Body of pancreas (tissue), 4 donors: ENCODE measurements around the gene RAB11FIP5. TPM values are rescaled to one million over a fixed set of nuclear protein-coding genes. Genes with fewer than 3 reads are reported as not detected.
A peak's percentile ranks its signal among the peaks of the same experiment; 100 is the strongest.

Experiments
- ATAC-seq: fragments of 150-250 bp; one replicate; pipeline ENCODE4 v1.9.1; 2016
- DNase-seq, 4 donors: peaks; one replicate each; pipeline ENCODE4 v3.0.0-alpha.2; 2019
- H3K27ac ChIP-seq, 4 donors: fragments of 200-600 bp; sonication (generic); 1 replicate in 3 of 4; 2 replicates in 1 of 4; pipeline versions ENCODE4 v1.5.1 to v1.6.1; 2016 to 2019; ENCODE audit warnings: mild to moderate bottlenecking in 1 of 4, mixed read lengths in 1 of 4, moderate library complexity in 1 of 4
- H3K27me3 ChIP-seq, 2 donors: fragments of 200-600 bp; sonication (generic); one replicate each; pipeline ENCODE4 v1.6.0; 2016; ENCODE audit warnings: mild to moderate bottlenecking in 1 of 2
- H3K36me3 ChIP-seq, 2 donors: fragments of 200-600 bp; sonication (generic); replicated peaks in 1 of 2; 2 replicates each; pipeline ENCODE4 v1.5.1; 2016; ENCODE audit warnings: low read depth in 2 of 2; ENCODE audit not compliant: insufficient read depth in 1 of 2
- H3K4me1 ChIP-seq: fragments of 200-600 bp; sonication (generic); one replicate; pipeline ENCODE4 v1.6.0; 2016
- H3K4me3 ChIP-seq, 2 donors: fragments of 200-600 bp; sonication (generic); 1 replicate in 1 of 2; 2 replicates in 1 of 2; pipeline ENCODE4 v1.5.1; 2016 to 2019
- H3K9me3 ChIP-seq, 3 donors: fragments of 200-600 bp; sonication (generic); 1 replicate in 2 of 3; 2 replicates in 1 of 3; pipeline ENCODE4 v1.5.1; 2016
- POLR2A ChIP-seq, 3 donors: fragments of 450-650 bp; IDR thresholded peaks; one replicate each; pipeline ENCODE4 v1.6.1; 2016; ENCODE audit warnings: antibody characterized with exemption in 3 of 3, mild to moderate bottlenecking in 2 of 3
- WGBS, 2 donors: methylation state at CpG; one replicate each; pipeline ENCODE4 v1.1.5; 2017; 5-methylcytosine and 5-hydroxymethylcytosine counted together
- intact Hi-C: fragments of 100-400 bp; cut with DNase I; formaldehyde crosslinking; loops from one replicate; pipeline ENCODE4 v1.15.1; 2023
- total RNA-seq, 2 donors: library from RNA; depleted of rRNA; stranded (reverse); fragments of >200 nt; gene quantifications; one replicate each; pipeline ENCODE4 v1.1.0, GENCODE V29; 2016
- TF ChIP-seq, protein P1 (sequence below), 7 experiments: fragments of 450-650 bp in 4 of 7; fragments of 200-600 bp in 3 of 7; sonication (generic) in 3 of 7; IDR thresholded peaks; one replicate each; pipeline ENCODE4 v1.5.1; 2016 to 2019; ENCODE audit warnings: antibody characterized with exemption in 7 of 7

Gene RAB11FIP5
- total RNA-seq, 2 donors from 2014 or later = 19.2 to 39.6 TPM

DNA sequence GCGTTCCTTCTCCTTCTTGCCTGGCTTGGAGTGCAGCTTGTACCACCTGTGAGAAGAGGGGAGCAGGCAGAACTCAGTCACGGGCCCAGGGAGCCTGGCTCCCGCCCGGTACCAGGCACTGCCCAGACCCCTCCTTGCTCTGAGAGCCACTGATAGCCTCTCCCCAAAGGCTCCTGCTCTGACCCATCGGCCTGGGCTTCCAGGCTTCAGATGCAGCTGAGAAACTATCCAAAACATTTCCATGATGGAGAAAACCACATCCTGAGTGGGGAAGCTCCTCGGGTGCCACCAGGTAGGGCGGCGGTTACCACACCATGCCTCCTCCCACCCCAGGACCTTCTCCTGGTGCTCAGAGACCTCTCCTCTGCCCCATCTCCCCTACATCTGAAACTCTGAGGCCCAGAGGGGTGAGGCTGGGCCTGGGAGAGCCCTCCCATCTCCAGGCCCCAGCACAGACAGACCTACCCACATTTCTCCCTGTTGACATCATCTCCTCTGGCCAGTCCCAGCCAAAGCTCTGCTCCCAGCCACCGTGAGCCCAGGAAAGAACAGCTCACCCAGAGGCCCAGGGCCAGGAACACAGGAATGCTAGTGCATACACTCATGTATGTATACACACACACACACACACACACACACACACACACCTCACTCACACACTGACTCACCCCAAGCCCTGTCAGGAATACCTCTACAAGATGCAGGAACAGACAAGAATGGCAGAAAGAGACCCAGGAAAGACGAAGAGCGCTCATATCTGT, 23.3 kb downstream of the RAB11FIP5 start:
- WGBS, 2 donors = 82 to 90% methylated on average over 4 to 11 of the region's 11 CpGs
- peak; percentile 72 for ATAC-seq
- no peaks in the 10 kb centered on the region for H3K9me3 ChIP-seq
- intact Hi-C loops = loop anchor here (5.0 kb wide), 1 partner anchor 68 kb away; no protein-coding TSS in a partner anchor
- no peaks in the 10 kb centered on the region for H3K27me3 ChIP-seq
- DNase-seq = peak; percentile 38 to 70 (median 56)
- TF ChIP-seq, protein P1, sequence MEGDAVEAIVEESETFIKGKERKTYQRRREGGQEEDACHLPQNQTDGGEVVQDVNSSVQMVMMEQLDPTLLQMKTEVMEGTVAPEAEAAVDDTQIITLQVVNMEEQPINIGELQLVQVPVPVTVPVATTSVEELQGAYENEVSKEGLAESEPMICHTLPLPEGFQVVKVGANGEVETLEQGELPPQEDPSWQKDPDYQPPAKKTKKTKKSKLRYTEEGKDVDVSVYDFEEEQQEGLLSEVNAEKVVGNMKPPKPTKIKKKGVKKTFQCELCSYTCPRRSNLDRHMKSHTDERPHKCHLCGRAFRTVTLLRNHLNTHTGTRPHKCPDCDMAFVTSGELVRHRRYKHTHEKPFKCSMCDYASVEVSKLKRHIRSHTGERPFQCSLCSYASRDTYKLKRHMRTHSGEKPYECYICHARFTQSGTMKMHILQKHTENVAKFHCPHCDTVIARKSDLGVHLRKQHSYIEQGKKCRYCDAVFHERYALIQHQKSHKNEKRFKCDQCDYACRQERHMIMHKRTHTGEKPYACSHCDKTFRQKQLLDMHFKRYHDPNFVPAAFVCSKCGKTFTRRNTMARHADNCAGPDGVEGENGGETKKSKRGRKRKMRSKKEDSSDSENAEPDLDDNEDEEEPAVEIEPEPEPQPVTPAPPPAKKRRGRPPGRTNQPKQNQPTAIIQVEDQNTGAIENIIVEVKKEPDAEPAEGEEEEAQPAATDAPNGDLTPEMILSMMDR (IDR thresholded peaks at IDR 0.05) = no peak
- TF ChIP-seq POLR2A (IDR thresholded peaks at IDR 0.05) = no peak
- no peaks in the 10 kb centered on the region for H3K36me3 ChIP-seq
- H3K4me3 ChIP-seq = no peak overlapping the region
- H3K27ac ChIP-seq = peak overlapping the region in 3 of 4 donors; percentile 1 to 59 (median 57)
- H3K4me1 ChIP-seq = peaks cover 28% of the 10 kb centered on the region

DNA sequence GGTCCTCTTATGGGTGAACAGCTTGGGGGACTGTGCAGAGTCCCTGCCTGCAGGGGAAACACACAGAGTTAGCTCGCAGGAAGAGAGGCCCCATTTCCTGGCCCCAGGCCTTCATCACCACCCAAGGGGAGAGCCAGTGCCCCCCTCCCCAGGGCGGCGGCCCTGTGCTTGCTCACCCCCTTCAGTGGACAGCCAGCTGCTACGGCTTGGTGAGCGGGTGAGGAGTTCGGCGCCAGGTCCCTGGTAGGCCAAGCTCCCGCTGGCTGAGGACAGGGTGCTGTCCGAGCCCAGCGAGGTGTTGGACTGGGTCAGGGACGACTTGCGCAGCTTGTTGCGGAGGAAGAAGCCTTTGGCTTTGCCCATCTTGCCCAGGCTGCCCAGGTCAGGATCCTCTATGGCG, 24.0 kb downstream of the RAB11FIP5 start:
- no peak overlapping the region for H3K4me3 ChIP-seq
- no peaks in the 10 kb centered on the region for H3K9me3 ChIP-seq
- WGBS, 2 donors = 93% methylated on average over 7 of the region's 14 CpGs; no CpG with 5 or more reads in 1 of the 2 donors
- ATAC-seq (no peak), DNase-seq (no peak)
- peaks cover 28% of the 10 kb centered on the region for H3K4me1 ChIP-seq
- TF ChIP-seq POLR2A (IDR thresholded peaks at IDR 0.05) = no peak
- TF ChIP-seq, protein P1 (IDR thresholded peaks at IDR 0.05) = no peak
- H3K27me3 ChIP-seq = no peaks in the 10 kb centered on the region
- H3K36me3 ChIP-seq = no peaks in the 10 kb centered on the region
- peak overlapping the region in 2 of 4 donors; percentile 57 to 59 for H3K27ac ChIP-seq
- intact Hi-C loops = loop anchor here (5.0 kb wide), 1 partner anchor 69 kb away; no protein-coding TSS in a partner anchor

DNA sequence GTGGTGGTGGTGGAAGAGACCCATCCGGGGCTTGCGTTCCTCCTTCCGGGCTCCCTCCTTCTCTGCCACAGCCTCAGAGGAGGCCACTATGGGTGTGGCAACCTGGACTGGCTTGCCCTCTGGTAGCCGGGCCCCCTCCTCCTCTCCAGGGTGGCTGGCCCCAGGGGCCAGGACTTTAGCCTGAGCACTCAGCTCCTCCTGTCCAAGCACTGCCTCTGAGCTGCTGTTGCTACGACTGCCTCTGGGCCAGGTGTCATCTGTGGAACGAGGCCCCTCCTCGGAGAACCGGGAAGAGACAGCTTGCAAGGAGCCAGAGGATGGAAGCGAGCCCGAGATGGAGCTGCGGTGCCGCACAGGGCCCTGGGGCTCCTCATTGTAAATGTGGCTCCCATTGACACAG, 24.5 kb downstream of the RAB11FIP5 start:
- H3K4me1 ChIP-seq = peaks cover 26% of the 10 kb centered on the region
- H3K36me3 ChIP-seq = no peaks in the 10 kb centered on the region
- H3K9me3 ChIP-seq = no peaks in the 10 kb centered on the region
- intact Hi-C loops = loop anchor here (5.0 kb wide), 1 partner anchor 69 kb away; no protein-coding TSS in a partner anchor
- no peak for TF ChIP-seq POLR2A (IDR thresholded peaks at IDR 0.05)
- TF ChIP-seq, protein P1 (IDR thresholded peaks at IDR 0.05) = no peak
- no peaks in the 10 kb centered on the region for H3K27me3 ChIP-seq
- DNase-seq (no peak), ATAC-seq (no peak)
- no peak overlapping the region for H3K27ac ChIP-seq
- no peak overlapping the region for H3K4me3 ChIP-seq
- 93 to 95% methylated on average over 9 to 12 of the region's 12 CpGs for WGBS, 2 donors

DNA sequence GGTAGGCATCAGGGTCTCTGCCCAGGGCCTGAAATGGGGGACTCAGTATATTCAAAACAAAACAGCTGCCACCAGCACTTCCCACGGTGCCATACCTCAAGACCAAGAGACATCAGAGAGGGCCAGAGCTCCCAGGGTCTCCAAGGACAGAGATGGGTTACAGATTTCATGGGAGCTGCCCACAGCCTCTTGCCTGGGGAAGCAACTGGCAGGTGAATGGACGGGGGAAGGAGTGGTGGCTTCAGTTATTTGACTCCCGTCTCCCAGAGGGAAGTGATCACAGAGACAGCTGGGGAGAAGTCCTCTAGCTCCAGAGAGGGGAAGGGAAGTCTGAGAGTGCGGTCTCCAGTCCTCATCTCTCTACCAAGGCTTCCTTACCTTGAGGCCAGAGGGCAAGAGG, 25.4 kb downstream of the RAB11FIP5 start:
- no peak overlapping the region for H3K4me3 ChIP-seq
- no peak for ATAC-seq
- no peak for DNase-seq
- no peaks in the 10 kb centered on the region for H3K9me3 ChIP-seq
- peaks cover 17% of the 10 kb centered on the region for H3K4me1 ChIP-seq
- WGBS, 2 donors = 74 to 78% methylated on average over 4 of the region's 4 CpGs
- intact Hi-C loops = loop anchor here (5.0 kb wide), 1 partner anchor 70 kb away; no protein-coding TSS in a partner anchor
- no peaks in the 10 kb centered on the region for H3K36me3 ChIP-seq
- TF ChIP-seq, protein P1 (IDR thresholded peaks at IDR 0.05) = no peak
- TF ChIP-seq POLR2A (IDR thresholded peaks at IDR 0.05) = no peak
- H3K27ac ChIP-seq = no peak overlapping the region
- H3K27me3 ChIP-seq = no peaks in the 10 kb centered on the region
